HL-60/S4 treated with phorbol 12-myristate 13-acetate at 8.2 ng/mL for 4 days and 3 days (cell line): ENCODE results near the gene SMARCA4.
"Not testable (repeated sequence)": the region's sequence is repeated elsewhere in the genome, so short reads cannot be mapped to it uniquely, and the experiment has no call there.

Experiments
- in situ Hi-C: fragments of 300-500 bp; cut with MboI; formaldehyde crosslinking; loops from 2 replicates; pipeline ENCODE4 v1.15.0; 2022; ENCODE audit warnings: low sequenced_read_pairs

SMARCA4 gene

DNA sequence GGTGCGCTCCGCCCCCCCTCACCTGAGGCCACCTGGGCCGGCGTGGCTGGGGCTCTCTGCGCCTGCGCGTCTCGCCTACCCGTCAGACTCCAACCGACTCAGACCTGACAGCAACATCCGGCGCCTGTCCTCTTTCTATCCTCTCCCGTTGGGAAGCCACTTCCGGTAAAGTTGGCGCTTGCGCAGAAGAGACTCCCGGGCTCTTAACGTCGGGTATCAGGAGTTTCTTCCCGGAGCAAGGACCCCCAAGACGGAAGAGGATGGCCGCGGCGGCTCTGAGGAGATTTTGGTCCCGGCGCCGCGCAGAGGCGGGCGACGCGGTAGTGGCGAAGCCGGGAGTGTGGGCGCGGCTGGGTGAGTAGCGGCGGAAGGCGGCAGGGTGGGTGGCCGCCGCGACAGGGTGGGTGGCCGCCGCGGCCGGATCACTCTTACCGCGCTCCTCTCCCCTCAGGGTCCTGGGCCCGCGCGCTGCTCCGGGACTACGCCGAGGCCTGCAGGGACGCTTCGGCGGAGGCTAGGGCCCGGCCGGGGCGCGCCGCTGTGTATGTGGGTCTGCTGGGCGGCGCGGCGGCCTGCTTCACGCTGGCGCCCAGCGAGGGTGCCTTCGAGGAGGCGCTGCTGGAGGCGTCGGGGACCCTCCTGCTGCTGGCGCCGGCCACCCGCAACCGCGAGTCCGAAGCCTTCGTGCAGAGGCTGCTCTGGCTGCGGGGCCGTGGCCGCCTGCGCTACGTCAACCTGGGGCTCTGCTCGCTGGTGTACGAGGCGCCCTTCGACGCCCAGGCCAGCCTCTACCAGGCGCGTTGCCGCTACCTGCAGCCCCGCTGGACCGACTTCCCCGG lies 32.0 kb upstream of the SMARCA4 start, which contains the start of the genes TIMM29 and YIPF2:
TSS of gene TIMM29 (plus strand) at position 249 of the 839 bp plus-strand sequence. CDS start at position 261, 12 bp downstream.
TSS of gene YIPF2 (minus strand) at position 77 of the 839 bp plus-strand sequence. CDS start 229 bp downstream, outside the sequence.
- in situ Hi-C loops, result no loop called here

DNA sequence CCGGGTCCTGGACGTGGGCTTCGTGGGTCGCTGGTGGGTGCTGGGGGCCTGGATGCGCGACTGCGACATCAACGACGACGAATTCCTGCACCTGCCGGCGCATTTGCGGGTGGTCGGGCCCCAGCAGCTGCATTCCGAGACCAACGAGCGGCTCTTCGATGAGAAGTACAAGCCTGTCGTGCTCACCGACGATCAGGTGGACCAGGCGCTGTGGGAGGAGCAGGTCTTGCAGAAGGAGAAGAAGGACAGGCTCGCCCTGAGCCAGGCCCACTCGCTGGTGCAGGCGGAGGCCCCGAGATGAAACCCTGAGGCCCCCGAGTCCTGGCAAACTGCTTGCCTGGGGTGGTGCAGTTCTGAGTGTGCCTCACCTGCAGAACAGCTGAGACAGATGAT lies 31.4 kb upstream of the SMARCA4 start:
- in situ Hi-C loops, result no loop called here

DNA sequence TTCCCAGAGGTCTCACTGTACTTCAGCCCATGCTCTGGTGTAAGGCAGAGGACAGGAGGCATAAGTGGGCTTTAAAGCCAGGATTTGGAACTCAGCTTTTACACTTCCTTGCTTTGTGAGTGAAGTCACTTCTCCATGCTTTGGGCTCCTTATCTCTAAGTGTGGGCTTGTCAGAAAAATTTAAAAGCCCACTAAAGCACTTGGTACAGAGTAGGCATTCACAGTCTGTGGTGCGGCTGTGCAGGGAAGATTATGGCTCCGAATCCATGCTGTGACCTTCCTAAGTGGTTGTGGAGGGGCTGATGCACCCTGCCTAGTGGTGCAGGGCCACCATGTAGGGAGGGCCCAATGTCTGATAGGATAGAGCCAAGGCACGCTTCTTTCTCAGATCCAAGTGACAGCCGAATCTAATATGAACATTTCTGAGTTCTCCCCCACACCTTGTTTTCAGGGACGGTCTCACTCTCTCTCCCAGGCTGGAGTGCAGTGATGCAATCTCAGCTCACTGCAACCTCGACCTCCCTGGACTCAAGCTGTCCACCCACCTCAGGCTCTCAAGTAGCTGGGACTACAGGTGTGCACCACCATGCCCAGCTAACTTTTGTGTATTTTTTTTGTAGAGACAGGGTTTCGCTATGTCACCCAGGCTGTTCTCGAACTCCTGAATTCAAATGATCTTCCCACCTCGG lies 25.3 kb upstream of the SMARCA4 start:
- in situ Hi-C loops, result no loop called here

DNA sequence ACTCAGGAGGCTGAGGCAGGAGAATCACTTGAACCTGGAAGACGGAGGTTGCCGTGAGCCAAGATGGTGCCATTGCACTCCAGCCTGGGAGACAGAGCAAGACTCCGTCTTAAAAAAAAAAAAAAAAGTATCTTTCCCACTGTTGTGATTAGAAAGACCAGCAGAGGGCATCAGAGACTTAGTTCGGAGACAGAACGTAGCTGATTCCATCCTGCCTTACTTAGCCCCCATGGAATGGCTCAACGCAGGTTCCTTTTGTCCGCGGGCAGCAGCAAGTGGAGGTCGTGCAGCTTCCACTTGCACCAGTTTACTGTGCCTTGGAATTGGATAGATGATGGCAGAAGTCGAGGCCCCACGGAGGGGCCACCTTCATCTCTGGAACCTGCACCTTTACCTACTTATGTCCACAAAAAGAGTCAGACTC lies 24.2 kb upstream of the SMARCA4 start:
- in situ Hi-C loops, result no loop called here

DNA sequence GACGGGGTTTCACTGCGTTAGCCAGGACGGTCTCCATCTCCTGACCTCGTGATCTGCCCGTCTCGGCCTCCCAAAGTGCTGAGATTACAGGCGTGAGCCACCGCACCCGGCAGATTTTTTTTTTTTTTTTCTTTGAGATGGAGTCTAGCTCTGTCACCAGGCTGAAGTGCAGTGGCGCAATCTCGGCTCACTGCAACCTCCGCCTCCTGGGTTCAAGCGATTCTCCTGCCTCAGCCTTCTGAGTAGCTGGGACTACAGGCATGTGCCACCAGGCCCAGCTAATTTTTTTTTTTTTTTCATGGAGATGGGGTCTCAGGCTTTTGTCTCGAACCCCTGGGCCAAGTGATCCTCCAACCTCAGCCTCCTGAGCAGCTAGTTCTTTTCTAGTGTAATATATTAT lies 19.2 kb upstream of the SMARCA4 start:
- in situ Hi-C loops, result not testable (repeated sequence)

DNA sequence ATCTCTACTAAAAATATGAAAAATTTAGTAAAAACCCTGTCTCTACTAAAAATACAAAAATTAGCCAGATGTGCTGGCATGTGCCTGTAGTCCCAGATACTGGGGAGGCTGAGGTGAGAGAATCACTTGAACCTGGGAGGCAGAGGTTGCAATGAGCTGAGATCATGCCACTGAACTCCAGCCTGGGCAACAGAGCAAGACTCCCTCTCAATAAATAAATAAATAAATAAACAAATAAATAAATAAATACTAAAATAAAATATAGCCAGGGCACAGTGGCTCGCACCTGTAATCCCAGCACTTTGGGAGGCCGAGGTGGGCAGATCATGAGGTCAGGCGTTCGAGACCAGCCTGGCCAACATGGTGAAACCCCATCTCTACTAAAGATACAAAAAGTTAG lies 17.4 kb upstream of the SMARCA4 start:
- in situ Hi-C loops, result not testable (repeated sequence)

DNA sequence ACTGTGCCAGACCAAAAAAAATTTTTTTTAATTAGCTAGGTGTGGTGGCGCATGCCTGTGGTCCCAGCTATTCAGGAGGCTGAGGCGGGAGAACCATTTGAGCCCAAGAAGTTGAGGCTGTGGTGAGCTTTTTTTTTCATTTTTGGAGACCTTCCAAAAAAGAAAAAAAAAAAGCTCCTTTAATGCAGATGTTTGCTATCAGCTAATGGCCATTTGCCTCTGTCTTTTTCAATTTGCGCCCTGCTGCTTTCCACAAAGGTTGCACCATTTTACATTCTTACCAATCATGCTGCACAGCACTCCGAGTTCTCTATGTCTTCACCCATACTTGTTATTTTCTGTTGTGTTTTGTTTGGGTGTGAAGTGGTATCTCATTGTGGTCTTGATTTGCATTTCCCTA lies 15.6 kb upstream of the SMARCA4 start:
- in situ Hi-C loops, result no loop called here

DNA sequence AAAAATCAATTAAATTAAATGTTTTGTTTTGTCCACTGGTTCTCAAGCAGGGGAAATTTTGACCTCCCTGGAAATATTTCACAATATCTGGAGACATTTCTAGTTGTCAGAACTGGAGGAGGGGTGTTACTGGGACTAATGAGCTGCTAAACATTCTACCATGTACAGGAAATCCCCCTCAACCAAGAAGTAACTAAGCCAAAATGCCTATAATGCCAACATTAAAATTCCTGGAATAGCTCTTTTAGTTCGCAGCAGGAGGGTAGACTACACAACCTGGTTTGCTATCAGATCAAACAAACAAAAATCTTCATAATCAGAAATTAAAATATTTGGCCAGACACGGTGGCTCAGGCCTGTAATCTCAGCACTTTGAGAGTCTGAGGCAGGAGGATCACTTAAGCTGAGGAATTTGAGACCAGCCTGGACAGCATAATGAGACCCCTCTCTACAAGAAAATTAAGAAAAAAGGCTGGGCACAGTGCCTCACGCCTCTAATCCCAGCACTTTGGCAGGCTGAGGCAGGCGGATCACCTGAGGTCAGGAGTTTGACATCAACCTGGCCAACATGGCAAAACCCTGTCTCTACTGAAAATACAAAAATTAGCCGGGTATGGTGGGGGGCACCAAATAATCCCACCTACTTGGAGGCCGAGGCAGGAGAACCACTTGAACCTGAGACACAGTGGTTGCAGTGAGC lies 13.7 kb upstream of the SMARCA4 start:
- in situ Hi-C loops, result no loop called here

DNA sequence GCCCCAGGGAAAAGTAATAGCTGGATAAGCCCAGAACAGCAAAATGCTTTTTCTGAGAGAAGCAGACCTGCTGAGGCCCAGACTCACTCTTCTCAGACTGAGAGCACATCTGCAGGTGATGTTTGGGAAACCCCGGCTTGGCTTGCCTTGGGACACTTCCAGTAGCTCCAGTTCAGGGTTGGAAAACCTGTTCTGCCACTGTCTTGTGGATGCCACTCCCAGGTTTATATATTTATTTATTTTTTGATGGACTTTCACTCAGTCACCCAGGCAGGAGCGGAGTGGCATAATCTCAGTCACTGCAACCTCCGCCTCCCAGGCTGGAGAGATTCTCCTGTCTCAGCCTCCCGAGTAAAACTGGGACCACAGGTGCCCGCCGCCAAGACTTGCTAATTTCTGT lies 8.0 kb upstream of the SMARCA4 start:
- in situ Hi-C loops, result no loop called here

DNA sequence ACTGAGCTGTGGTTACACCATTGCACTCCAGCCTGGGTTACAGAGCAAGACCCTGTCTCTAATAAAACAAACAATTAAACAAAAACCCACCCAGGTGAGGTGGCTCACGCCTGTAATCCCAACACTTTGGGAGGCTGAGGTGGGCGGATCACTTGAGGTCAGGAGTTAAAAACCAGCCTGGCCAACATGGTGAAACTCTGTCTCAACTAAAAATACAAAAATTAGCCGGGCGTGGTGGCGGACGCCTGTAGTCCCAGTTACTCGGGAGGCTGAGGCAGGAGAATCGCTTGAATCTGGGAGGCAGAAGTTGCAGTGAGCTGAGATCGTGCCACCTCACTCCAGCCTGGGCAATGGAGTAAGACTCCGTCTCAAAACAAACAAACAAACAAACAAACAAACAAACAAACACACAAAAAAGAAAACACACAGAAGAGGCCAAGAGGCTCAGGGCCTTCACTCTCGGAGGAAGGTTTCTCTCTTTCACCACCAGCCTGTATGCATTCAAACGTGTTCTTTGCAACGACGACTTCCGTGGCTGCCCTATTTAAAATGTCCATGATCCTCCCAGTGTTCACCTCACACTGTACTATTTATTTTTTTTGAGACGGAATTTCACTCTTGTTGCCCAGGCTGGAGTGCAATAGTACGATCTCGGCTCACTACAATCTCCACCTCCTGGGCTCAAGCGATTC lies 1.4 kb upstream of the SMARCA4 start:
- in situ Hi-C loops, result not testable (repeated sequence)

DNA sequence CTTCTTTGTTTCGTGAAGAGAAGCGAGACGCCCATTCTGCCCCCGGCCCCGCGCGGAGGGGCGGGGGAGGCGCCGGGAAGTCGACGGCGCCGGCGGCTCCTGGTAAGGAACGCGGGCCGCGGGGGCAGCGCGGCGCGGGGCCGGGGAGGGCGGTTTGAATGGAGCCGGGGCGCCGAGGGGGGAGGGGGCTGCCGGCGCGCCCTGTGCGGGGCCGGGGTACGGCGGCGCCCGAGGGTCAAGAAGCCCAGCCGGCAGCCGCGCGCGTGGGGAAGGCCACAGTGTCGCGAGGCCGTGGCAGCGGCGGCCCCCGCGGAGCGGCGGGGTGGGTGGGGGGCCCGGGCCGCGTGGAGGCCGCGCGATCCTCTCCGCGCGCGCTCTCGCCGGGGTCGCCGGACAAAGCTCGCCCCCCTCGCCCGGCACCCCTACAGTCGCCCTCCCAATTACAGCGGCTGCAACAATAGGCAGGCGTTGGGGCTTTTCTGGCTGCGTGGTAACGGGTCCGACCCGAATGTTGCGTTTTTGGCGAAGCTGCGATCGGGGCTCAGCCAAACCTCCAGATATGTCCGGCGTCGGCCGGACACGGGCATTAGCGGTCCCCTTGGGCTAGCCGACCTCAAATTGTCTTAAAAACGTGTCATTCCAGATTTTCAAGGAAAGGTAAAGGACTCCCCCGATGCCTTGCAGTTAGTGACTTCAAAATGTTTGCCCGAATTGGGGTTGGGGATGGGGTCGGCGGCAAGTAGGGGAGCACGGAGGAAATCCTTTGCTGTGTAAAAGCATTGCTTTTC lies 437 bp downstream of the SMARCA4 start:
- in situ Hi-C loops, result no loop called here

DNA sequence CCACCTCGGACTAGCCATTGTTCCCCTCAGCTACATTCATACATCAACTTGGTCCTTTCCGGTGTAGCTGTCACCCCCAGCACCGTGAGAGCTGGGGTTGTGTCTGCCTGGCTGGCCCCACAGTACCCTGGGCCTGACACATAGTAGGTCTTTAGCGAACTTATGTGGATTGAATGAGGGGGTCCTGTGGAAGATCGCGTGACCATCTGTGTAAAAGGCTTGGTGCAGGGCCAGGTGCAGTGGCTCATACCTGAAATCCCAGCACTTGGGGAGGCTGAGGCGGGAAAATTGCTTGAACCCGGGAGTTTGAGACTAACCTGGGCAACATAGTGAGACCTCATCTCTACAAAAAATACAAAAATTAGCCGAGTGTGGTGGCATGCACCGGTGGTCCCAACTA lies 2.0 kb downstream of the SMARCA4 start:
- in situ Hi-C loops, result no loop called here

DNA sequence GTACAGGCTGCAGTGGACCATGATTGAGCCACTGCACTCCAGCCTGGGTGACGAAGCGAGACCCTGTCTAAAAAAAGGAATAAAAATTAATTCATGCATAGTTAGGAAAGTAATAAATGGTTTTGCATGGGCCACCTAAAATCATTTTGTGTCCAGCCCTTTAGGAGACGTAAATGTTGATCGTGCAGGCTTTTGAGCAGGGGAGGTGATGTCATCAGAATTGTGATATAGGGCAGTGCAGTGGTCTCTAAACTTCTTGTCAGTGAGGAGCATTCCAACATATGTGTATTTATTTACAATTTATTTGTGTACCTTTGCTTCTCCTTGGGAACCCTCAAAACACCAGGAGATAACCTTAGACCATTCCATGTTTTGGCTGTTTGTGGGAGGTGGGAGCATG lies 3.0 kb downstream of the SMARCA4 start:
- in situ Hi-C loops, result no loop called here

DNA sequence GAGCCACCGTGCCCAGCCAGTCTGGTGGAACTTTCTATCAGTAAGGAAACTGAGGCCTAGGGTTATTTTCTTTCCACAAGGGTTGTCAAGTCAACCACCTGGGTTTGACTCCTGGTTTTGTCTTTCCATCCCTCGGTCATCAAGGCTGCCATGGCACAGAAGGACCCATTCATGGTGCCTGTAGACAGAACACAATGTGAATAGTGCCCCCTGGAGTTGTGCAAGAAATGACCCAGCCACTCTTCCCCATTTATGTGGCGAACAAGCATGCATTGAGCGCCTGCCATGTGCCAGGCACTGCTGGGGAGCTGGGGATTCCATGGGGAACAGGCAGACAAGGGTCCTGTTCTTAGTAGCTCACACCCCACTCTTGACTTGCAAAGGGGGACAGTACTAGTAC lies 4.1 kb downstream of the SMARCA4 start:
- in situ Hi-C loops, result no loop called here

DNA sequence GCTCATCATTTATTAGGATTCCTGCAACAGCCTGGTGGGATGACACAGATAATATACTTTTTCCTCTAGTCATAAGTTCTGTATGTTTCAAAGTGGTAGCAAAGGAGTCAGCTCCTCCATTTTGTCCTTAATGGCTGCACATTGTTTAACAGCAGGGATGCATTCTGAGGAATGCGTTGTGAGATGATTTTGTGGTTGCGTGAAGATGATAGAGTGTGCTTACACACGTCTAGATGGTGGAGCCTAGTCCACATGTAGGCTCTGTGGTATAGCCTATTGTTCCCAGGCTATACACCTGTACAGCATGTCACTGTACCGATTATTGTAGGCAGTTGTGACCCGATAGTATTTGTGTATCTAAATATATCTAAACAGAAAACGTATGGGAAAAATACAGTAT lies 4.6 kb downstream of the SMARCA4 start:
- in situ Hi-C loops, result no loop called here

DNA sequence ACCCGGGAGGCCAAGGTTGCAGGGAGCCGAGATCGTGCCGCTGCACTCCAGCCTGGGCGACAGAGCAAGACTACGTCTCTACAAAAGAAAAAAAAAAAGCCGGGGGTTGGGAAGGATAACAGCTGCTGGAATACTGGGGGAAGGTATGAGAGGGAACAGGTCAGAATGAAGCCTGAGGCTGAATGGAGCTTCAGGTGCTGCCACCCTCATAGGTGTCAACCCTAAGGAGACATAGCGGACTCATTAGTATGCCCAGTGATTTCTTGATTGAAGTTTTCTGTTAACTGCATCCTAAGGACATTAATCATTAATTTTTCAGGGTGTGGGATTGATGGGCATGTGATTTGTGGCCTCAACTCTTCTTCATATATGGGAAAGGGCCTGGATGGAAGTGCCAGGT lies 6.0 kb downstream of the SMARCA4 start:
- in situ Hi-C loops, result no loop called here

DNA sequence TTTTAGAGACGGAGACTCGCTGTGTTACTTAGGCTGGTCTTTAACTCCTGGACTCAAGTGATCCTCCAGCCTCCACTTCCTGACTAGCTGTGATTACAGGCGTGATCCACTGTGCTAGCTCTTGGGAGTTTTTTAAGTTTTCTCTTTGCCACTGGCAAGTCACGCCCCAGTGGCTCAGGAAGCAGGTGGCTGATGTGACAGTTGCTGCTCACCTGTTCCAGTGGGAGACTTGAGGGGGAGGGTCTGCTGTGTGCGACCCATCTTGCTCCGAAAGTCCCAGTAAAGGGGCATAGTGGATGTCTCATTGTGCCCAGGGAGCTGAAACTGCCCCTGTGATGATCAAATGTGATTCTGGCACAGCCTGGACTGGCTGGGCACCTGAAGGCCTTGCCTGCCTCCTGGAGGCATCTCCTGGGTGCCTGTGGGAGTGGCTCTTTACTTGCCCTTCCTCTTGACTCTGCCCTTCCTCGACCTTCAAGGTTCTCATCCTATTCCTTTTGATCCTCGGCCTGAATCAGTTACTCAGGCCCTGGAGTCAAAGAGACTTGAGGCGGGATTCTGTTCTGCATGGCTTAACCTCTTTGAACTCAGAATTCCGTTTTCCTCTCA lies 7.8 kb downstream of the SMARCA4 start:
- in situ Hi-C loops, result no loop called here

DNA sequence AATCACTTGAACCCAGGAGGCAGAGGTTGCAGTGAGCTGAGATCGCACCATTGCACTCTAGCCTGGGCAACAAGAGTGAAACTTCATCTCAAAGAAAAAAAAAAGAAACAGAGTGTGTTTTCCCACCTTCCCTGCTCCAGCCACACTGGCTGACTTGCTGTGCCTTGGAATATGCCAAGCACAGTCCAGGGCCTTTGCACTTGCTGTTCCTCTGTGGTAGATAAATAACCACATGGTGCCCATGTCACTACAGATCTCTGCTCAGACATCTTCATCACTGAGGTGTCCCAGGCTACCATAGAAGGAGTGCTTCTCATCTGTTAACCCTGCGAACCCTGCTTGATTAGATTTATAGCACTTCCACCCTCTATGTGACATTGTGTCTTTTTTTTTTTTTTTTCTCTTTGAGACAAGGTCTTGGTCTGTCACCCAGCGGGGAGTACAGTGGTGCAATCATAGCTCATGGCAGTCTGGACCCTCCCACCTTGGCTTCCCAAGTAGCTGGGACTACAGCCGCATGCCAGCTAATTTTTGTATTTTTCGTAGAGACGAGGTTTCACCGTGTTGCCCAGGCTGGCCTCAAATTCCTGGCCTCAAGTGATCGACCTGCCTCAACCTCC lies 10.4 kb downstream of the SMARCA4 start:
- in situ Hi-C loops, result no loop called here

DNA sequence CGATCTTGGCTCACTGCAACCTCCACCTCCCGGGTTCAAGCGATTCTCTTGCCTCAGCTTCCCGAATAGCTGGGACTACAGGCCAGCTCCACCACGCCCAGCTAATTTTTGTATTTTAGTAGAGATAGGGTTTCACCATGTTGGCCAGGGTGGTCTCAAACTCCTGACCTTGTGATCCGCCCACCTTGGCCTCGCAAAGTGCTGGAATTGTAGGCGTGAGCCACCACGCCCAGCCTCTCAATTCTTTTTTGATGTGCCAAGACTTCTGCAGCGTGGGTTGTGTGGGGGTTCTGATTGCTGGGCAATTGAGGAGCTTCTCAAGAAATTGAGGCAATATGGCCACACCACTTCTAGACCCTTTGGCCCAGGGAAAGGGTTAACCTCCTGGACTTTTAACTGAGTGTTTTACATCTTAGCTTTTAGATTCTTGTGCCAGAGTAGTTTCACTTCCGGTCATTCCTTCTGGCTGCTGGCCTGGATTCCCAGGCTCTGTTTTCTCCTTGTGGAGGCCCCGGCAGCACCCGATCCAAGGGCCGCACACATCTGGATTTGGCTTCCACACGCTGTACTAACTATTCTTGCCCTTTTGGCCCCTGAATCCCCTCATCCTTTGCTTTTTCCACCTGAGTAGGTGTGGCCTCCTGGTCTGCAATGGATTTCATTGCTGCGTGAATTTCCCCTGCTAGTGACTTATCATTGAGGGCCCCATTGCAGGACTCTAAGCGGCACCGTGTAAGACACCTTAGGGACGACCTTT lies 14.7 kb downstream of the SMARCA4 start:
- in situ Hi-C loops, result no loop called here
